ENCODE results near the gene PI16.

Gene PI16

GRCh38 chr6:36928547-36928918 is 26.0 kb upstream of the PI16 start:
- no peak overlapping the region for H3K4me3 ChIP-seq (ENCODE audit: low read depth, low read length)
- DNase-seq (ENCODE audit: low read depth), result no peak
- no peak for TF ChIP-seq CTCF (conservative IDR thresholded peaks at IDR 0.05; ENCODE audit: low read depth, low read length)

- H3K4me3 ChIP-seq (ENCODE audit: low read depth, low read length), result no peak overlapping the region
- no peak for TF ChIP-seq CTCF (conservative IDR thresholded peaks at IDR 0.05; ENCODE audit: low read depth, low read length)
These were observed 25.4 kb upstream of the PI16 start for GRCh38 chr6:36929152-36929551.

GRCh38 chr6:36929607-36930006 is 24.9 kb upstream of the PI16 start:
- peak; percentile 88 for DNase-seq (ENCODE audit: low read depth)

More at GRCh38 chr6:36929152-36929551, 25.4 kb upstream of the PI16 start:
- no peak for DNase-seq (ENCODE audit: low read depth)

GRCh38 chr6:36930483-36930882 is 24.1 kb upstream of the PI16 start:
- no peak for TF ChIP-seq CTCF (conservative IDR thresholded peaks at IDR 0.05; ENCODE audit: low read depth, low read length)
- no peak for DNase-seq (ENCODE audit: low read depth)
- no peak overlapping the region for H3K4me3 ChIP-seq (ENCODE audit: low read depth, low read length)

More at GRCh38 chr6:36929607-36930006, 24.9 kb upstream of the PI16 start:
- no peak overlapping the region for H3K4me3 ChIP-seq (ENCODE audit: low read depth, low read length)
- TF ChIP-seq CTCF (conservative IDR thresholded peaks at IDR 0.05; ENCODE audit: low read depth, low read length), result no peak

- TF ChIP-seq CTCF (conservative IDR thresholded peaks at IDR 0.05; ENCODE audit: low read depth, low read length), result no peak
- no peak overlapping the region for H3K4me3 ChIP-seq (ENCODE audit: low read depth, low read length)
- peak; percentile 68 for DNase-seq (ENCODE audit: low read depth)
These were observed 21.4 kb upstream of the PI16 start for GRCh38 chr6:36933102-36933501.

- TF ChIP-seq CTCF (conservative IDR thresholded peaks at IDR 0.05; ENCODE audit: low read depth, low read length), result no peak
- no peak overlapping the region for H3K4me3 ChIP-seq (ENCODE audit: low read depth, low read length)
- DNase-seq (ENCODE audit: low read depth), result no peak
These were observed 21.0 kb upstream of the PI16 start for GRCh38 chr6:36933519-36933918.

GRCh38 chr6:36934901-36935300 is 19.6 kb upstream of the PI16 start:
- no peak overlapping the region for H3K4me3 ChIP-seq (ENCODE audit: low read depth, low read length)
- DNase-seq (ENCODE audit: low read depth), result no peak
- TF ChIP-seq CTCF (conservative IDR thresholded peaks at IDR 0.05; ENCODE audit: low read depth, low read length), result no peak

Data from choroid plexus epithelial cell (primary cell).